Subcutaneous adipose tissue (tissue), 4 donors: Measurements from ENCODE around the gene IRAK1. TPM values are rescaled to one million over a fixed set of nuclear protein-coding genes. Genes with fewer than 3 reads are reported as not detected.

Source experiments
- total RNA-seq, 4 donors: library from RNA; depleted of rRNA; stranded (reverse); fragments of >200 nt; gene quantifications; one replicate each; pipeline ENCODE4 v1.1.0, GENCODE V29; 2016
- TF ChIP-seq, protein P1 (sequence below): fragments of 450-650 bp; IDR thresholded peaks from one replicate; pipeline ENCODE4 v1.5.1; 2016; ENCODE audit warnings: low read depth, mild to moderate bottlenecking, control low read depth, antibody characterized with exemption, moderate library complexity

The IRAK1 gene
- total RNA-seq, 4 donors from 2014 or later = 42.7 to 74.4 (median 47.3) TPM

GRCh38 chrX:154002215-154002719 lies 17.4 kb downstream of the IRAK1 start:
- TF ChIP-seq, protein P1, sequence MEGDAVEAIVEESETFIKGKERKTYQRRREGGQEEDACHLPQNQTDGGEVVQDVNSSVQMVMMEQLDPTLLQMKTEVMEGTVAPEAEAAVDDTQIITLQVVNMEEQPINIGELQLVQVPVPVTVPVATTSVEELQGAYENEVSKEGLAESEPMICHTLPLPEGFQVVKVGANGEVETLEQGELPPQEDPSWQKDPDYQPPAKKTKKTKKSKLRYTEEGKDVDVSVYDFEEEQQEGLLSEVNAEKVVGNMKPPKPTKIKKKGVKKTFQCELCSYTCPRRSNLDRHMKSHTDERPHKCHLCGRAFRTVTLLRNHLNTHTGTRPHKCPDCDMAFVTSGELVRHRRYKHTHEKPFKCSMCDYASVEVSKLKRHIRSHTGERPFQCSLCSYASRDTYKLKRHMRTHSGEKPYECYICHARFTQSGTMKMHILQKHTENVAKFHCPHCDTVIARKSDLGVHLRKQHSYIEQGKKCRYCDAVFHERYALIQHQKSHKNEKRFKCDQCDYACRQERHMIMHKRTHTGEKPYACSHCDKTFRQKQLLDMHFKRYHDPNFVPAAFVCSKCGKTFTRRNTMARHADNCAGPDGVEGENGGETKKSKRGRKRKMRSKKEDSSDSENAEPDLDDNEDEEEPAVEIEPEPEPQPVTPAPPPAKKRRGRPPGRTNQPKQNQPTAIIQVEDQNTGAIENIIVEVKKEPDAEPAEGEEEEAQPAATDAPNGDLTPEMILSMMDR = no peak

GRCh38 chrX:154000051-154000450 lies 19.7 kb downstream of the IRAK1 start:
- TF ChIP-seq, protein P1 = no peak

DNA sequence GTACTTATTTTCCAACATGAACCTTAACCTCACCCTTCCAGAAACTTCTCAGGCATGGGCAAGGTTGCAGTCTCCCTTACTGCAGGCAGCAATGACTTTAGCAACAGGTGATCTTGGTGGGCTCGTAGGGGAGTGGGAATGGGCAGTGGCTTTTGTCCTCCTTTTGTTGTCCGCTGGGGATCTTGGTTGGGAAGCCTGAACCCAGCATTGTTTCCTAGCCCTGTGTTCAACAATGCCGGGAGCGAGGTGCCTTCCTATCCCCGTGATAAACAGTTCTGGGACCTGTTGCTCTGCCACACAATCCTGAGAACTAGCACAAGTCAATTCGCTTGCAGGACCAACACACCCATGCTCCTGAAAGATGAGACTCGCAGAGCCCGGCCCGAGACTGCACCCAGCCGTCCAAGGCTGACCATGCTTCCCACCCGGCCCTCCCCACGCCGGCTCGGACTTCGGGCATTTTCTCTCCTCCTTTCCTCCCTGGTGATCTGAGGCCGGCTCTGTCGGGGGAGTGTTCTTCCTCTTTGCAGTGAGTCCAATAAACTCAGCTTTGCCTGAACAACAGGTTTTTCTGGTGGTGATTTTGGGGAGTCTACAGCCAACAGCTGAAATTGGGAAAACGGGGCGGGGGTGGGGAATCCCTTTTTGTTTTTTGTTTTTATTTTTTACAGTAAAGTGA lies 20.2 kb downstream of the IRAK1 start:
- TF ChIP-seq, protein P1 = no peak

DNA sequence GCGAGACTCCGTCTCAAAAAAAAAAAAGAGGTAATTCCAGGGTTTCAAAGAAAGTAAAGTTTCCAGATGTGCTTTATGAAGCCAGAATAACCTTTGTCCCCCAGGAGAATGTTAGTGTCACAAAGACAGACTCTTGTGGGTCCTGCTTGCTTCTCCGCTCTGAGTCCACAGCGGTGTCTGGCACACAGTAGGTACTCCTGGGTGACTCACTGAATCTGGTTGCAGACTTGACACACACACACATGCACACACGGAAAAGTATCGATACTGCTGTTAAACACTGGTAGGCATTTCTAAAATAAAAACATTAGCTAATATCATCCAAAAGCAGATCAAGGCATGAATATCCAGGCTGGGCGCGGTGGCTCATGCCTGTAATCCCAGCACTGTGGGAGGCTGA lies 24.2 kb downstream of the IRAK1 start:
- TF ChIP-seq, protein P1 = no peak

- TF ChIP-seq, protein P1 = no peak
Observed at GRCh38 chrX:153993978-153994377, 25.7 kb downstream of the IRAK1 start.

DNA sequence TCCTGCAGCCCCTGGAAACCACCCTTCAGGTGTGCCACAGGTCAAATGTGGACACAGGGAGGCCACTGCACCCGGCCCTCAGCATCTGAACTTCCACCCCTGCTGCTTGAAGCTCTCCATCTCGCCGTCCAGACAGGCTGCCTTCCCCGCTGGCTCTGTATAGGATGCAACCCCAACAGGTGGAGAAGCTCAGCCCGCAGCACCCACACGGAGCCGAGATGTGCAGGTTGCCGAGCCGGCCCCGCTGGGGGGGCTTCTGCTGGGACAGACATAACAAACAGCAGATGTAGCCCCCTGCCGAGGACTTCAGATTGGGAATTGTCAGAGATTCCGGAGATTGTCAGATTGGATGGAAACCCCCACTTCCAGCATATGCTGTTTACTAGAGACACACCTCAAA lies 26.6 kb downstream of the IRAK1 start:
- TF ChIP-seq, protein P1 = no peak

DNA sequence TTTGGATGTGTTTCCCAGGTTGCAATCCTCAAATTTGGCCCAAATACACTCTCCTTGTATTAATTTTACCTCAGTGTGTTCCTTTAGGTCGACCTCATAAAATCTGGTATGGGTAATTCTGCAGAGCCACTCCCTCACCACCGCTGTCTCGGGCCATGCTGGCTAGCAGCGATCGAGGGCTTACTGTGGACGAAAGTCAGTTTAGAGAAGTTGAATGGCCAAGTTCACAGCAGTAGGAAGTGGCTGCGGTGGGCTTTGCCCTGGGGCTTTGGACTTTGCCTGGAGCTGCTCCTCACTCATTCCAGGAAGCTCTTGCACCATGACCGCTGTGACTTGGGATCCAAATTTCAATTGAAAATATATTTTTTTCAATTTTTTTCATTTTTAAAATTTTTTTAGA lies 27.5 kb downstream of the IRAK1 start:
- TF ChIP-seq, protein P1 = no peak
